ENCODE results near the gene SP100.
"Not testable (repeated sequence)": the region's sequence is repeated elsewhere in the genome, so short reads cannot be mapped to it uniquely, and the experiment has no call there.

The SP100 gene

DNA sequence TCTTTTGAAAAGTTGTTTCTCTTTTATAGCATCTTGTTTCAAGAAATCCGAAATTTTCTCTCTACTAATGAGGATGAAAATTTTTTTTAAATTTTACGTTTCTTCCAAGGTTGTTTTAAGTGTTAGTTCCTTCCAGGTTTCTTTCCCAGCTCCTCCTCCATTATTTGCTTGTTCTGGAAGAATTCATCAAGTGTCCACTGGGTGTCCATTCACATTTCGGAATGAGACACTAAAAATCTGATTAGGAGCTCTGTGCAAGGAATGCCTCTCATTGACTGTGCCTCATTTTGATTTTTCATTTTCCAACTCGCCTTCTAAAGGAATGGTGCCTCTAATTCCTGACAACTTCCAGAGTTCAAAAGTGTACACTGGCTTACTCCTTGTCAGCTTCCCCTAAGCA lies 6.1 kb downstream of the SP100 start:
- H3K27ac ChIP-seq: no peak overlapping the region
- TF ChIP-seq, protein P1, sequence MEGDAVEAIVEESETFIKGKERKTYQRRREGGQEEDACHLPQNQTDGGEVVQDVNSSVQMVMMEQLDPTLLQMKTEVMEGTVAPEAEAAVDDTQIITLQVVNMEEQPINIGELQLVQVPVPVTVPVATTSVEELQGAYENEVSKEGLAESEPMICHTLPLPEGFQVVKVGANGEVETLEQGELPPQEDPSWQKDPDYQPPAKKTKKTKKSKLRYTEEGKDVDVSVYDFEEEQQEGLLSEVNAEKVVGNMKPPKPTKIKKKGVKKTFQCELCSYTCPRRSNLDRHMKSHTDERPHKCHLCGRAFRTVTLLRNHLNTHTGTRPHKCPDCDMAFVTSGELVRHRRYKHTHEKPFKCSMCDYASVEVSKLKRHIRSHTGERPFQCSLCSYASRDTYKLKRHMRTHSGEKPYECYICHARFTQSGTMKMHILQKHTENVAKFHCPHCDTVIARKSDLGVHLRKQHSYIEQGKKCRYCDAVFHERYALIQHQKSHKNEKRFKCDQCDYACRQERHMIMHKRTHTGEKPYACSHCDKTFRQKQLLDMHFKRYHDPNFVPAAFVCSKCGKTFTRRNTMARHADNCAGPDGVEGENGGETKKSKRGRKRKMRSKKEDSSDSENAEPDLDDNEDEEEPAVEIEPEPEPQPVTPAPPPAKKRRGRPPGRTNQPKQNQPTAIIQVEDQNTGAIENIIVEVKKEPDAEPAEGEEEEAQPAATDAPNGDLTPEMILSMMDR (conservative IDR thresholded peaks at IDR 0.05): peak; percentile 56

DNA sequence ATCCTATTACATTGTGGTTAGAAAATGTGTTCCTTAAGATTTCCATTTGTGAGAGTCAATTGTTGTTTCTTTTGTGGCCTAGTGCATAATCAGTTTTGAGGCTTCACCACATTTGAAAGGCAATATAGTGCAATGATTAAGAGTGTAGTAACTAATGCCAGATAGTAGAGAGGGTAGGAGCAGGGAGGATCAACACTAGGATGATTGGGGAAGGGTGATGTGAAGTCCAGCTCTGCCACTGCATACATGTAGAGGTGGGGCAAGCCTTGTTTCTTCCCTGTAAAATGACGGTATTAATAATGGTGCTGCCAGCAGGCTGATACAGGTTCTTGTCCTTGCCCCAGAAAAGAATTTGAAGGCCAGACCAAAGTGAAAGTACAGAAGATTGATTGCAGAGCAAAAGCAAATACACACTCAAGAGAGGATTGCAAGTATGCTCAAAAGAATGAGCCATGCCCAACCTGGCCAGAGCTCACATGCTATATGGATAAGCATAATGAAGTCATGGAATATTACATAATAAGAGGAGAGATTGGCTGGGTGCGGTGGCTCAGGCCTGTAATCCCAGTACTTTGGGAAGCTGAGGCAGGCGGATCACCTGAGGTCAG lies 8.0 kb downstream of the SP100 start:
- H3K27ac ChIP-seq: no peak overlapping the region
- TF ChIP-seq, protein P1 (conservative IDR thresholded peaks at IDR 0.05): no peak

DNA sequence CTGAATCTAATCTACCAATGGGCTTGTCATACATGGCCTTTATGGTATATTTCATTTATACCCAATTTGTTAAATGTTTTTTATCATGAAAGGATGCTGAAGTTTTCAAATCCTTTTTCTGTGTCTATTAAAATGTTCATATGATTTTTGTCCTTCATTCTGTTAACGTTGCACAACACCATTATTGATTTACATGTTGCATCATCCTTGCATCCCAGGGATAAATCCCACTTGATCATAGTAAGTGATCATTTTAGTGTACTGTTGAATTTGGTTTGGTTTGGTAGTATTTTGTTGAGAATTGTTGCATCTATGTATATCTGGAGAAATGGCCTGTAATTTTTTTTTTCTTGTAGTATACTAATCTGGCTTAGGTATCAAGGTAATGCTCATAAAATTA lies 9.4 kb downstream of the SP100 start:
- H3K27ac ChIP-seq: no peak overlapping the region
- TF ChIP-seq, protein P1 (conservative IDR thresholded peaks at IDR 0.05): no peak

DNA sequence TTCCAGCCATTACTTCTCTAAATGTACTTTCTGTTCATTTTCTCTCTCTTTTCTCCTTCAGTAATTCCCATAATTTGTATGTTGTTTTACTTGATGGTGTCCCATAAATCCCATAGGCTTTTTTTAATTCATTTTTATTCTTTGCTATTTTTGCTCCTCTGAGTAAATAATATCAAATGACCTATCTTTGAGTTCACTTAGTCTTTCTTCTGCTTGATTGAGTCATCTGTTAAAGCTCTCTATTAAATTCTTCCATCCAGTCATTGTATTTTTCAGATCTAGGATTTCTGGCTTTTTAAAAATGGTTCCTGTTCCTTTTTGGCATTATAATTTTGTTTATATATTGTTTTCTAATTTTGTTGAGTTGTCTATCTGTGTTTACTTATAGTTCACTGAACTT lies 13.5 kb downstream of the SP100 start:
- H3K27ac ChIP-seq: no peak overlapping the region
- TF ChIP-seq, protein P1 (conservative IDR thresholded peaks at IDR 0.05): no peak

DNA sequence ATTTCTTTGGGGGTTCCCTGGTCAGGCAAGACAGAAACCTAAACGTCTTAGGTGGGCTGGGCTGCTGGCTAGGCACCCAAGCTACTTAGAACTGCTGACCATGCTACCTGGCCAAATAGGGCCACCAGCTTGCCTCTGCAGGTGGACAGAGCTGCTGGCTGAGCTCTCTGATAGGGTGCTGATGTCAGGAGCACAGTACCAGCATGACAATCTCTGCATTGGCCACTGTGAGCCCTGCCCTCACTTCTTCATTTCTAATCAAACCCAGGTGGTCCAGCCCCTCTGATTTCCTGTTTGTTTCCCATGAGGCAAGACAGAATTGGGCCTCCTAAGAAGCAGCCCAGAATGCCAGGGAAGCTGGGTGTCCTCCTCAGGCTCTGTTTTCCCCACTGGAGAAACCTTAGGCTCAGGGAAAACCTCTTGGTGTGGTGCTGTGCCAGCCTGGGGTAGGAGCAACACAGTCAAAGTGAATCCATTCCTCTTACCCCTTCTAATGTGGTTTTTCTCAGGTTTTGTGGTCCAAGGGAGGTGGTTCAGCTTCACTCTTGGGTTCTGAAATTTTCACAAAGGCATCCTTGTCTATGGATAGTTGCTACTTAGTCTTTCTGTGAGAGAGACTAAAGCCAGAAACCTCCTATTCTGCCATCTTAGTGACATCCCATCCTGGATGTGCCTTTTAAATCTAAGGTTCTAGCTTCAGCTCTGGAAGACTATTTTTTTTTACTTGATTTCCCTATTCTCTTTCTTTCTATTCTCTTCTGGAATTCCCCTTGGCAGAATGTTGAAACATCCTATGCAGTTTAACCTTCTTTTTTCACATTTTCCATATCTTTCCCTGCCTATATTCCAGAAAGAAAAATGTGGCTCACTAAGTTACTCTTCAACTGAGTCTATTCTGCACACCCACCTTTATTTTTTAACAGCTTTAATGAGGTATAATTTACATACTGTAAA lies 15.2 kb downstream of the SP100 start:
- no peak overlapping the region for H3K27ac ChIP-seq
- TF ChIP-seq, protein P1 (conservative IDR thresholded peaks at IDR 0.05): no peak

DNA sequence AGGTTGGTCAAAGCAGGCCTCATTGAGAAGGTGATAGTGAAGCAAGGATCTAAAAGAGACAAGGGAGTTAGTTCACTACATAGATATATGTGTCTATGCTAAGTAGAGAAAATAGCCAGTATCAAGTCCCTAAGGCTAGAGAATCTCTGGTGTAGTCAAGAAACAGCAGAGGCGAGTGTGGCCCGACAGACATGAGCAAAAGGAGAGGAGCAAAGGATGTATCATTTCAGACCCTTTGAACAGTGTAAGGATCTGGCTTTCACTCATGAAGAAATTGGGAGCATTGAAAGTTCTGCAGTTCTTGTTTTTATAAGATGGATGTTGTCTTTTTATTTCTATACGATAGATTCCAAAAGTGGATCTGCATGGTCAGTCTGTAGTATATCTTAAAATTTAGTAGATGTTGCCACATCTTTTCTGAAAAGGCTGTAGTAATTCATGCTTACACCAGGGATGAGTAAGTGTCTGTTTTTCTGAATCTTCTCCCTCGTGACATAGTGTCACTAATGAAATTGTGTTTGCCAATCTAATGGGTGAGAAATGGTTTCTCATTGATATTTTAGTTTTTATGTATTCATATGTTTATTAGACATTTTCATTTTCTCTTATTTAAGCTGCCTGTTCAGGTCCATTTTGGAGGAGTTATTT lies 18.8 kb downstream of the SP100 start:
- TF ChIP-seq, protein P1 (conservative IDR thresholded peaks at IDR 0.05): no peak
- H3K27ac ChIP-seq: no peak overlapping the region

DNA sequence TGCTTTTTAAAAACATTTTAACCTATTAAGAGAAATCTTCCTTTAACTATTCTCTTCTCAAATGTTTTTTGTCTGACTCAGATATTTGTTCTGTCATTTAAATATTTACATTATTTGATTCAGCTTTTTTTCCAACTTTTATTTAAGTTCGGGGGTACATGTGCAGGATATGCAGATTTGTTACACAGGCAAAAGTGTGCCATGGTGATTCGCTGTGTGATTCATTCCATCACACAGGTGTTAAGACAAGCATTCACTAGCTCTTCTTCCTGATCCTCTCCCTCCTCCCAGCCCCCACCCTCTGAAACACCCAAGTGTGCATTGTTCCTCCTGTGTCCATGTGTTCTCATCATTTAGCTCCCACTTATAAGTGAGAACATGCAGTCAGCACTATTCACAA lies 19.4 kb downstream of the SP100 start:
- TF ChIP-seq, protein P1 (conservative IDR thresholded peaks at IDR 0.05): no peak
- no peak overlapping the region for H3K27ac ChIP-seq

DNA sequence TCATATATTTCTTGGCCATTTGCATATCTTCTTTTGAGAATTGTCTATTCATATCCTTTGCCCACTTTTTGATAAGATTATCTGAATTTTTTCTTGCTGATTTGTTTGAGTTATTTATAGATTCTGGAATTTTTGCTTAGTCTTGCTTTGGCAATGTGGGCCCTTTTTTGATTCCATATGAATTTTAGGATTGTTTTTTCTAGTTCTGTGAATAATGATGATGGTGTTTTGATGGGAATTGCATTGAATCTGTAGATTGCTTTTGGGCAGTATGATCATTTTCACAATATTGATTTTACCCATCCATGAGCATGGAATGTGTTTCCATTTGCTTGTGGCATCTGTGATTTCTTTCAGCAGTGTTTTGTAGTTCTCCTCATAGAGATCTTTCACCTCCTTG lies 23.1 kb downstream of the SP100 start:
- not testable (repeated sequence) for H3K27ac ChIP-seq

Data from VCaP (cell line).